Measurements from ENCODE around the gene DOK3. TPM values are rescaled to one million over a fixed set of nuclear protein-coding genes. Genes with fewer than 3 reads are reported as not detected.
A peak's percentile ranks its signal among the peaks of the same experiment; 100 is the strongest.

The DOK3 gene
- total RNA-seq, 6 experiments from 2014 or later, result 1.1 to 2.6 (median 1.3) TPM

DNA sequence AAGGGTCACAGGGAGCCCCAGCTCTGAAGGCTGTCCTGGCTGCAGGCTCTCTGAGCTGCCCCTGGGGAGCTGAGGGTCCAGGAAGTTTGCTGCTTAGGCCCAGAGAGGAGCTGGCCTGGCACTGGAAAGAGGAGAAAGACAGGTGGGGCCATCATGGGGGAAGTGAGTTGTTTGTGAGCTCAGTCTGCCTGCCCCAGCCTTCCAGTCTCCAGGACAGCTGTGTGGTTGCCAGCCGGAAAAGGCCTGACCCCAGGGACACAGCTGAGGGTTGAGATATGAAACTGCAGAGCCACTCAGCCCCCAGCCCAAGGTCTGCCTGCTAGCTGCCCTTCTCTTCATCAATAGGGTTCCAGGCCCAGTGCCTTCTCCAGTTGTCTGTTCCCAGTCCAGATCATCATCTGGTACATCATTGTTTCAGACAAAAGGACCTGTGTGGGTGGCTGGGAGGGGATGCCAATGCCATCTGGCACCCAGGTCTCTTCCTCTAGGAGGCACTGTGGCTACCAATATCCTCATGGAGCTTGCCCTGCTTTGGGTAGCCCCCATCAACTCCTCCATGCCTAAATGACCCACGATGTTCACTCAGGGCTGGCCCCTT lies 11.4 kb upstream of the DOK3 start:
- no peak overlapping the region; the same call in 1 of the 2 replicates for H3K27ac Mint-ChIP-seq
- peaks cover 12% of the 10 kb centered on the region for H3K4me1 Mint-ChIP-seq (ENCODE audit: low read depth)
- TF ChIP-seq CTCF (IDR thresholded peaks at IDR 0.05), result peak; percentile 40; the same call in 1 of the 2 replicates
- H3K9me3 Mint-ChIP-seq, result no peaks in the 10 kb centered on the region
- H3K36me3 Mint-ChIP-seq (ENCODE audit: low read depth), result peaks cover 14% of the 10 kb centered on the region
- no peak overlapping the region for H3K4me3 Mint-ChIP-seq
- no peak for DNase-seq
- peaks cover 2% of the 10 kb centered on the region for H3K27me3 Mint-ChIP-seq (ENCODE audit: insufficient read depth)

GRCh38 chr5:177520271-177520670 lies 10.6 kb upstream of the DOK3 start:
- H3K27ac Mint-ChIP-seq, result peak overlapping the region; percentile 22; the same call in 1 of the 2 replicates
- H3K27me3 Mint-ChIP-seq (ENCODE audit: insufficient read depth), result peaks cover 2% of the 10 kb centered on the region
- peaks cover 20% of the 10 kb centered on the region for H3K4me1 Mint-ChIP-seq (ENCODE audit: low read depth)
- H3K9me3 Mint-ChIP-seq, result no peaks in the 10 kb centered on the region
- no peak for TF ChIP-seq CTCF (IDR thresholded peaks at IDR 0.05)
- no peak overlapping the region for H3K4me3 Mint-ChIP-seq
- DNase-seq, result no peak
- H3K36me3 Mint-ChIP-seq (ENCODE audit: low read depth), result peaks cover 21% of the 10 kb centered on the region

- no peak overlapping the region; the same call in 1 of the 2 replicates for H3K4me3 Mint-ChIP-seq
- TF ChIP-seq CTCF (IDR thresholded peaks at IDR 0.05), result no peak
- peaks cover 23% of the 10 kb centered on the region for H3K36me3 Mint-ChIP-seq (ENCODE audit: low read depth)
- H3K4me1 Mint-ChIP-seq (ENCODE audit: low read depth), result peaks cover 23% of the 10 kb centered on the region
- no peaks in the 10 kb centered on the region for H3K9me3 Mint-ChIP-seq
- no peak overlapping the region; the same call in 1 of the 2 replicates for H3K27ac Mint-ChIP-seq
- DNase-seq, result no peak
- peaks cover 2% of the 10 kb centered on the region for H3K27me3 Mint-ChIP-seq (ENCODE audit: insufficient read depth)
These were observed 10.0 kb upstream of the DOK3 start for GRCh38 chr5:177519463-177520235.

GRCh38 chr5:177516601-177517568 lies 7.3 kb upstream of the DOK3 start, which contains the start of gene DDX41:
TSS of gene DDX41 (minus strand) at chr5:177516961. CDS start at chr5:177516945, 16 bp downstream.
- peak; percentile 99 for DNase-seq
- TF ChIP-seq CTCF (IDR thresholded peaks at IDR 0.05), result no peak; the same call in 1 of the 2 replicates
- Mint-ChIP-seq H3K27ac (peak within 1 kb of the TSS; percentile 84), H3K4me3 (peak within 1 kb of the TSS; percentile 92), H3K36me3 (ENCODE audit: low read depth) (peaks cover 32% of the 10 kb centered on the region), H3K4me1 (ENCODE audit: low read depth) (peaks cover 23% of the 10 kb centered on the region), H3K27me3 (ENCODE audit: insufficient read depth) (peaks cover 2% of the 10 kb centered on the region; the same call in 1 of the 2 replicates), H3K9me3 (no peaks in the 10 kb centered on the region)

DNA sequence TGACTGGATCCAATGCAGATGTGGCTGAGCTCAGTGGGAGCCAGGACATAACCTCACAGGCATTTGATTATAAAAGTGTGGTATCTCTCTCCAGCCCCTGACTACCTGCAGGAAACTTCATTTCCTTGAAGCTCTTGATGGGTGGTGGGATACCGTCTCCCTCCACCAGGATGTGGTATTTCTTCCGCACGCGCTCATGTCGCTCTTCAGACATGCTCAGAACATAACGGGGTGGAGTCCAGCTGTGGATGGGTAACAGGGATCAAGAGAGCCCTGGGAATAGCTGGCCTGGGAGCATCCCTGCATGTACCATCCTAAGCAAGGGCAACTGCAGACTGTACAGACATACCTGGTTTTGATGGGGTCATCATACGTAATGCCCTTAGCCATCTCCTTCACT lies 6.0 kb upstream of the DOK3 start:
- Mint-ChIP-seq H3K27ac (peak overlapping the region; percentile 84; the same call in 1 of the 2 replicates), H3K4me1 (ENCODE audit: low read depth) (peaks cover 23% of the 10 kb centered on the region), H3K9me3 (no peaks in the 10 kb centered on the region), H3K36me3 (ENCODE audit: low read depth) (peaks cover 38% of the 10 kb centered on the region), H3K27me3 (ENCODE audit: insufficient read depth) (peaks cover 2% of the 10 kb centered on the region; the same call in 1 of the 2 replicates), H3K4me3 (peak overlapping the region; percentile 92)
- DNase-seq, result no peak
- peak; percentile 36; the same call in 1 of the 2 replicates for TF ChIP-seq CTCF (IDR thresholded peaks at IDR 0.05)

Measured in HFFc6 (cell line).